ENCODE data around the gene TENM3. TPM values are rescaled to one million over a fixed set of nuclear protein-coding genes. Genes with fewer than 3 reads are reported as not detected.

Gene TENM3
- total RNA-seq, 1 experiment from 2014 or later, result 0.87 TPM

DNA sequence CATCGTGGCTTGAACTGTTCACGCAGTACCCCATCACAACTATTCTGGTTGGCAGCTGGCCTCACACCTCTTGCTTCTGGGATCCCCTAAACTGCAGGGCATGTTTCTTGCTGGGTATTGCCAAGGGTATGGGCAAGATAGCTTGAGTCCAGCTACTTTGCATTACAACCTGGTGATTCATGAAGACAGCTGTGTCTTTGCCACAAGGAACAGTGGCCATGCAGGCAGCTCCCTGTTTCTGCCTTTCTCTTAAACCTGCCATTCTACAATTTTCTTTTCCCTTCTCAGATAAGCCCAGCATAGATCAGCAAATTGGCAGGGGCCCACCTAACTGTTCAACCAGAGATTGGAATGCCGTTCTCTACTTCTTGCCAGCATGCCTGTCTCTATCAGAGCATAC lies 42.8 kb downstream of the TENM3 start:
- ATAC-seq, result no peak
- intact Hi-C loops (cut with micrococcal nuclease), result no loop called here
- TF ChIP-seq EZH2 (IDR thresholded peaks at IDR 0.05; ENCODE audit: low read length, unreplicated experiment) (no peak), EZH2phosphoT487 (IDR thresholded peaks at IDR 0.05; ENCODE audit: borderline replicate concordance, low read length) (no peak)
- TF ChIP-seq, protein P1, sequence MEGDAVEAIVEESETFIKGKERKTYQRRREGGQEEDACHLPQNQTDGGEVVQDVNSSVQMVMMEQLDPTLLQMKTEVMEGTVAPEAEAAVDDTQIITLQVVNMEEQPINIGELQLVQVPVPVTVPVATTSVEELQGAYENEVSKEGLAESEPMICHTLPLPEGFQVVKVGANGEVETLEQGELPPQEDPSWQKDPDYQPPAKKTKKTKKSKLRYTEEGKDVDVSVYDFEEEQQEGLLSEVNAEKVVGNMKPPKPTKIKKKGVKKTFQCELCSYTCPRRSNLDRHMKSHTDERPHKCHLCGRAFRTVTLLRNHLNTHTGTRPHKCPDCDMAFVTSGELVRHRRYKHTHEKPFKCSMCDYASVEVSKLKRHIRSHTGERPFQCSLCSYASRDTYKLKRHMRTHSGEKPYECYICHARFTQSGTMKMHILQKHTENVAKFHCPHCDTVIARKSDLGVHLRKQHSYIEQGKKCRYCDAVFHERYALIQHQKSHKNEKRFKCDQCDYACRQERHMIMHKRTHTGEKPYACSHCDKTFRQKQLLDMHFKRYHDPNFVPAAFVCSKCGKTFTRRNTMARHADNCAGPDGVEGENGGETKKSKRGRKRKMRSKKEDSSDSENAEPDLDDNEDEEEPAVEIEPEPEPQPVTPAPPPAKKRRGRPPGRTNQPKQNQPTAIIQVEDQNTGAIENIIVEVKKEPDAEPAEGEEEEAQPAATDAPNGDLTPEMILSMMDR (conservative IDR thresholded peaks at IDR 0.05; ENCODE audit: low read depth, low read length), result no peak
- H2AFZ ChIP-seq (ENCODE audit: low read length), result no peak overlapping the region
- H3K79me2 ChIP-seq (ENCODE audit: low read length), result no peaks in the 10 kb centered on the region
- H3K27ac ChIP-seq (ENCODE audit: low read length), result no peak overlapping the region
- no peaks in the 10 kb centered on the region for H3K9me2 ChIP-seq (replicated peaks; ENCODE audit: low read length)
- H3K4me1 ChIP-seq (ENCODE audit: insufficient read depth, low read length), result no peaks in the 10 kb centered on the region
- 0 out of 2 replicates have a peak, but pooled peaks cover 3% of the 10 kb centered on the region for H3K27me3 ChIP-seq (ENCODE audit: low read length)
- H3K9ac ChIP-seq (ENCODE audit: low read length), result no peak overlapping the region
- no peak for DNase-seq
- H3F3A ChIP-seq (ENCODE audit: low read length, unreplicated experiment), result no peaks in the 10 kb centered on the region
- no TSS peak for BruUV-seq (replicated peaks)
- no peaks in the 10 kb centered on the region for H3K9me3 ChIP-seq (ENCODE audit: low read length)
- H3K36me3 ChIP-seq (ENCODE audit: low read depth, low read length), result no peaks in the 10 kb centered on the region
- no peaks in the 10 kb centered on the region for H4K20me1 ChIP-seq (ENCODE audit: low read length)
- POLR2A ChIA-PET (ENCODE audit: unreplicated experiment), result no interaction called here
- CTCF ChIA-PET, result no interaction called here
- H3K4me2 ChIP-seq (ENCODE audit: low read length), result no peak overlapping the region
- no peak overlapping the region for H3K4me3 ChIP-seq (ENCODE audit: low read length)

GRCh38 chr4:182286931-182287330 lies 43.7 kb downstream of the TENM3 start:
- TF ChIP-seq, protein P1 (conservative IDR thresholded peaks at IDR 0.05; ENCODE audit: low read depth, low read length), result no peak
- TF ChIP-seq EZH2 (IDR thresholded peaks at IDR 0.05; ENCODE audit: low read length, unreplicated experiment) (no peak), EZH2phosphoT487 (IDR thresholded peaks at IDR 0.05; ENCODE audit: borderline replicate concordance, low read length) (no peak)
- Histone ChIP-seq H3K4me2 (ENCODE audit: low read length) (no peak overlapping the region), H2AFZ (ENCODE audit: low read length) (no peak overlapping the region), H3K79me2 (ENCODE audit: low read length) (no peaks in the 10 kb centered on the region), H4K20me1 (ENCODE audit: low read length) (no peaks in the 10 kb centered on the region), H3K4me3 (ENCODE audit: low read length) (no peak overlapping the region), H3K9ac (ENCODE audit: low read length) (no peak overlapping the region), H3K9me2 (replicated peaks; ENCODE audit: low read length) (no peaks in the 10 kb centered on the region), H3F3A (ENCODE audit: low read length, unreplicated experiment) (no peaks in the 10 kb centered on the region), H3K27ac (ENCODE audit: low read length) (no peak overlapping the region), H3K27me3 (ENCODE audit: low read length) (0 out of 2 replicates have a peak, but pooled peaks cover 3% of the 10 kb centered on the region), H3K4me1 (ENCODE audit: insufficient read depth, low read length) (no peaks in the 10 kb centered on the region), H3K36me3 (ENCODE audit: low read depth, low read length) (no peaks in the 10 kb centered on the region), H3K9me3 (ENCODE audit: low read length) (no peaks in the 10 kb centered on the region)
- CTCF ChIA-PET, result no interaction called here
- POLR2A ChIA-PET (ENCODE audit: unreplicated experiment), result no interaction called here
- DNase-seq, result no peak
- BruUV-seq (replicated peaks), result no TSS peak
- intact Hi-C loops (cut with micrococcal nuclease), result no loop called here
- ATAC-seq, result no peak

- no peak for TF ChIP-seq EZH2phosphoT487 (IDR thresholded peaks at IDR 0.05; ENCODE audit: borderline replicate concordance, low read length)
- TF ChIP-seq, protein P1 (conservative IDR thresholded peaks at IDR 0.05; ENCODE audit: low read depth, low read length), result no peak
- no peak for DNase-seq
- H3K9me2 ChIP-seq (replicated peaks; ENCODE audit: low read length), result no peaks in the 10 kb centered on the region
- H3K27ac ChIP-seq (ENCODE audit: low read length), result no peak overlapping the region
- no peak overlapping the region for H3K4me2 ChIP-seq (ENCODE audit: low read length)
- no peaks in the 10 kb centered on the region for H3F3A ChIP-seq (ENCODE audit: low read length, unreplicated experiment)
- no peaks in the 10 kb centered on the region for H4K20me1 ChIP-seq (ENCODE audit: low read length)
- H3K36me3 ChIP-seq (ENCODE audit: low read depth, low read length), result no peaks in the 10 kb centered on the region
- POLR2A ChIA-PET (ENCODE audit: unreplicated experiment), result no interaction called here
- BruUV-seq (replicated peaks), result no TSS peak
- no peaks in the 10 kb centered on the region for H3K79me2 ChIP-seq (ENCODE audit: low read length)
- no peaks in the 10 kb centered on the region for H3K27me3 ChIP-seq (ENCODE audit: low read length)
- CTCF ChIA-PET, result no interaction called here
- H3K9me3 ChIP-seq (ENCODE audit: low read length), result no peaks in the 10 kb centered on the region
- no peak for ATAC-seq
- no peak overlapping the region for H3K9ac ChIP-seq (ENCODE audit: low read length)
- H3K4me3 ChIP-seq (ENCODE audit: low read length), result no peak overlapping the region
- H3K4me1 ChIP-seq (ENCODE audit: insufficient read depth, low read length), result no peaks in the 10 kb centered on the region
- no peak overlapping the region for H2AFZ ChIP-seq (ENCODE audit: low read length)
- intact Hi-C loops (cut with micrococcal nuclease), result no loop called here
Measured at GRCh38 chr4:182288534-182288933, 45.3 kb downstream of the TENM3 start.
